Hepatocyte (in vitro differentiated cells): Measurements from ENCODE around the gene XPO1. TPM values are rescaled to one million over a fixed set of nuclear protein-coding genes. Genes with fewer than 3 reads are reported as not detected.

Source experiments
- DNase-seq: peaks from one replicate; pipeline ENCODE4 v3.0.0-alpha.2; 2016; ENCODE audit warnings: low spot score
- H2AFZ ChIP-seq: fragments of 200-600 bp; sonication (generic); 2 replicates; pipeline ENCODE4 v1.6.0; 2016; ENCODE audit warnings: antibody characterized with exemption, mild to moderate bottlenecking
- H3K27ac ChIP-seq: fragments of 200-600 bp; sonication (generic); 2 replicates; pipeline ENCODE4 v1.5.1; 2016; ENCODE audit warnings: mild to moderate bottlenecking
- H3K27me3 ChIP-seq: fragments of 200-600 bp; sonication (generic); 2 replicates; pipeline ENCODE4 v1.6.1; 2016
- H3K36me3 ChIP-seq: fragments of 200-600 bp; sonication (generic); replicated peaks from 2 replicates; pipeline ENCODE4 v1.5.1; 2016; ENCODE audit warnings: low read depth; ENCODE audit not compliant: insufficient read depth
- H3K4me1 ChIP-seq: fragments of 200-600 bp; sonication (generic); 2 replicates; pipeline ENCODE4 v1.5.1; 2016; ENCODE audit warnings: mild to moderate bottlenecking, moderate library complexity; ENCODE audit not compliant: insufficient read depth
- H3K4me2 ChIP-seq: fragments of 200-600 bp; sonication (generic); 2 replicates; pipeline ENCODE4 v1.6.0; 2016
- H3K4me3 ChIP-seq: fragments of 200-600 bp; sonication (generic); 2 replicates; pipeline ENCODE4 v1.5.1; 2016; ENCODE audit warnings: mild to moderate bottlenecking
- H3K79me2 ChIP-seq: fragments of 200-600 bp; sonication (generic); 2 replicates; pipeline ENCODE4 v1.6.0; 2017; ENCODE audit warnings: mild to moderate bottlenecking
- H3K9me2 ChIP-seq: fragments of 200-600 bp; sonication (generic); replicated peaks from 2 replicates; pipeline ENCODE4 v1.6.0; 2017; ENCODE audit warnings: mild to moderate bottlenecking; ENCODE audit not compliant: insufficient read depth
- H3K9me3 ChIP-seq: fragments of 200-600 bp; sonication (generic); 2 replicates; pipeline ENCODE4 v1.5.1; 2016; ENCODE audit warnings: low read depth, mild to moderate bottlenecking
- H4K20me1 ChIP-seq: fragments of 200-600 bp; sonication (generic); 2 replicates; pipeline ENCODE4 v1.6.0; 2016; ENCODE audit warnings: mild to moderate bottlenecking; ENCODE audit not compliant: insufficient read depth, poor library complexity, severe bottlenecking
- EZH2 ChIP-seq: fragments of 200-600 bp; sonication (generic); IDR thresholded peaks from 2 replicates; pipeline ENCODE4 v1.6.1; 2016; ENCODE audit warnings: antibody characterized with exemption, mild to moderate bottlenecking, borderline replicate concordance
- EZH2phosphoT487 ChIP-seq: fragments of 200-600 bp; sonication (generic); IDR thresholded peaks from one replicate; pipeline ENCODE4 v1.6.1; 2018; ENCODE audit warnings: antibody characterized with exemption, mild to moderate bottlenecking, low read depth, moderate library complexity; ENCODE audit not compliant: unreplicated experiment, severe bottlenecking
- WGBS: methylation state at CpG from one replicate; pipeline ENCODE4 v1.1.6; 2016; ENCODE audit warnings: low lambda C conversion rate; ENCODE audit errors: missing lambda C conversion rate; 5-methylcytosine and 5-hydroxymethylcytosine counted together
- polyA plus RNA-seq: library from polyadenylated mRNA; unstranded; fragments of >200 nt; fragmentation: Nextera tagmentation; extraction: Ambion mirVana; gene quantifications from 2 replicates; pipeline ENCODE4 v1.2.1, GENCODE V29; 2016
- total RNA-seq: library from RNA; depleted of rRNA; stranded (reverse); fragments of >200 nt; gene quantifications from 2 replicates; pipeline ENCODE4 v1.2.3, GENCODE V29; 2014
- TF ChIP-seq, protein P1 (sequence below): fragments of 200-600 bp; sonication (generic); IDR thresholded peaks from 2 replicates; pipeline ENCODE4 v1.5.1; 2016; ENCODE audit warnings: antibody characterized with exemption, mild to moderate bottlenecking; ENCODE audit not compliant: poor library complexity

XPO1 gene
- total and polyA plus RNA-seq, 2 experiments from 2014 or later, result 44.1 to 151 TPM

GRCh38 chr2:61582165-61582564, 44.0 kb upstream of the XPO1 start:
- WGBS, result 46% methylated on average over 3 of the region's 3 CpGs
- no peak overlapping the region for H2AFZ ChIP-seq
- no peaks in the 10 kb centered on the region for H3K9me2 ChIP-seq
- no peaks in the 10 kb centered on the region for H3K4me1 ChIP-seq
- H4K20me1 ChIP-seq, result no peaks in the 10 kb centered on the region
- H3K36me3 ChIP-seq, result no peaks in the 10 kb centered on the region
- no peak overlapping the region for H3K4me3 ChIP-seq
- no peaks in the 10 kb centered on the region for H3K9me3 ChIP-seq
- H3K27me3 ChIP-seq, result no peaks in the 10 kb centered on the region
- no peak for DNase-seq
- no peak overlapping the region for H3K4me2 ChIP-seq
- no peak overlapping the region for H3K27ac ChIP-seq
- TF ChIP-seq EZH2phosphoT487 (no peak), EZH2 (no peak)
- TF ChIP-seq, protein P1, sequence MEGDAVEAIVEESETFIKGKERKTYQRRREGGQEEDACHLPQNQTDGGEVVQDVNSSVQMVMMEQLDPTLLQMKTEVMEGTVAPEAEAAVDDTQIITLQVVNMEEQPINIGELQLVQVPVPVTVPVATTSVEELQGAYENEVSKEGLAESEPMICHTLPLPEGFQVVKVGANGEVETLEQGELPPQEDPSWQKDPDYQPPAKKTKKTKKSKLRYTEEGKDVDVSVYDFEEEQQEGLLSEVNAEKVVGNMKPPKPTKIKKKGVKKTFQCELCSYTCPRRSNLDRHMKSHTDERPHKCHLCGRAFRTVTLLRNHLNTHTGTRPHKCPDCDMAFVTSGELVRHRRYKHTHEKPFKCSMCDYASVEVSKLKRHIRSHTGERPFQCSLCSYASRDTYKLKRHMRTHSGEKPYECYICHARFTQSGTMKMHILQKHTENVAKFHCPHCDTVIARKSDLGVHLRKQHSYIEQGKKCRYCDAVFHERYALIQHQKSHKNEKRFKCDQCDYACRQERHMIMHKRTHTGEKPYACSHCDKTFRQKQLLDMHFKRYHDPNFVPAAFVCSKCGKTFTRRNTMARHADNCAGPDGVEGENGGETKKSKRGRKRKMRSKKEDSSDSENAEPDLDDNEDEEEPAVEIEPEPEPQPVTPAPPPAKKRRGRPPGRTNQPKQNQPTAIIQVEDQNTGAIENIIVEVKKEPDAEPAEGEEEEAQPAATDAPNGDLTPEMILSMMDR, result no peak
- H3K79me2 ChIP-seq, result no peaks in the 10 kb centered on the region

DNA sequence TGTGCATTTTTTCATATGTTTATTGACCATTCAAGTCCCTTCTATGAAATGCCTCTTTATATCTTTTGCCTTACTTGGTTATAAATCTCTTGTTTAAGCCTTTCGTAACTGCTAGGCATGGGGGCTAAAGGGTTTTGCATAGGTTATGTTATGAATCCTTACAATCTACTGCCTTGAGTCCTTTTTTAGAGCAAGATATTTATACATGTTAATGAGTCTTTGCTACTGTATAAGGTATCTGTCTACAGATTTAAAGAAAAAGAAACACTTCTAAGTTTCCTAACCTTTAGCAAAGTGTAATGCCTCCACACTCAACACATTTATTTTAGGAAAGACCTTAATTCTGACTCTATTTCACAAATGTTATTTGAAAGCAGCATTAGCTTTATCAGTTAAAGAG, 43.6 kb upstream of the XPO1 start:
- TF ChIP-seq EZH2 (no peak), EZH2phosphoT487 (no peak)
- TF ChIP-seq, protein P1, result no peak
- Histone ChIP-seq H3K4me2 (no peak overlapping the region), H4K20me1 (no peaks in the 10 kb centered on the region), H2AFZ (no peak overlapping the region), H3K4me3 (no peak overlapping the region), H3K36me3 (no peaks in the 10 kb centered on the region), H3K9me3 (no peaks in the 10 kb centered on the region), H3K79me2 (no peaks in the 10 kb centered on the region), H3K27me3 (no peaks in the 10 kb centered on the region), H3K9me2 (no peaks in the 10 kb centered on the region), H3K4me1 (no peaks in the 10 kb centered on the region), H3K27ac (no peak overlapping the region)
- DNase-seq, result no peak
- WGBS, result 100% methylated on average over 1 of the region's 1 CpG

- no peak overlapping the region for H2AFZ ChIP-seq
- H3K4me3 ChIP-seq, result no peak overlapping the region
- H3K9me3 ChIP-seq, result no peaks in the 10 kb centered on the region
- DNase-seq, result no peak
- H3K27ac ChIP-seq, result no peak overlapping the region
- TF ChIP-seq EZH2, result no peak
- TF ChIP-seq, protein P1, result no peak
- TF ChIP-seq EZH2phosphoT487, result no peak
- no peaks in the 10 kb centered on the region for H3K27me3 ChIP-seq
- no peaks in the 10 kb centered on the region for H3K4me1 ChIP-seq
- H3K9me2 ChIP-seq, result no peaks in the 10 kb centered on the region
- H3K79me2 ChIP-seq, result no peaks in the 10 kb centered on the region
- no peak overlapping the region for H3K4me2 ChIP-seq
- WGBS, result 68% methylated on average over 3 of the region's 3 CpGs
- H4K20me1 ChIP-seq, result no peaks in the 10 kb centered on the region
- H3K36me3 ChIP-seq, result no peaks in the 10 kb centered on the region
These were observed 37.3 kb upstream of the XPO1 start for GRCh38 chr2:61575447-61575859.

DNA sequence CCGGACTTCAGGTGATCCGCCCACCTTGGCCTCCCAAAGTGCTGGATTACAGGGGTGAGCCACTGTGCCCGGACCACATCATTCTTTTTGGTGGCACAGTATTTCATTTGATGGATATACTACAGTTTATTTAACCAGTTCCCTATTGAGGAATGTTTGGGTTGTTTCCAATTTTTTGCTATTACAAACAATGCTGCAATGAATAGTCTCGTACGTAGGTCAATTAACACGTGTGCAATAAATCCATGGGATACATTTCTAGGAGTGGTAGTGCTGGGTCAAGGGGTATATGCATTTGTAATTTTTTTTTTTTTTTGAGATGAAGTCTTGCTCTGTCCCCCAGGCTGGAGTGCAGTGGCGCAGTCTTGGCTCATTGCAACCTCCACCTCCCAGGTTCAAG, 28.4 kb upstream of the XPO1 start:
- WGBS, result 94% methylated on average over 7 of the region's 7 CpGs
- TF ChIP-seq, protein P1, result no peak
- no peak for DNase-seq

More for the DNA sequence above, 28.4 kb upstream of the XPO1 start:
- Histone ChIP-seq H3K4me2 (no peak overlapping the region), H2AFZ (no peak overlapping the region), H3K4me3 (no peak overlapping the region), H3K79me2 (no peaks in the 10 kb centered on the region), H4K20me1 (no peaks in the 10 kb centered on the region), H3K27ac (no peak overlapping the region), H3K27me3 (no peaks in the 10 kb centered on the region), H3K9me3 (no peaks in the 10 kb centered on the region), H3K4me1 (no peaks in the 10 kb centered on the region), H3K9me2 (no peaks in the 10 kb centered on the region), H3K36me3 (no peaks in the 10 kb centered on the region)
